Skeletal muscle satellite cell (primary cell): ENCODE measurements around the gene PPFIA2.

Experiments used
- H3K27me3 ChIP-seq: 2 replicates; pipeline ENCODE4 v1.7.0; 2013; ENCODE audit warnings: low read length; ENCODE audit not compliant: control insufficient read depth, insufficient read depth
- H3K36me3 ChIP-seq: 2 replicates; pipeline ENCODE4 v1.7.0; 2013; ENCODE audit warnings: mild to moderate bottlenecking, control low read depth, low read length; ENCODE audit not compliant: insufficient read depth
- H3K4me1 ChIP-seq: 2 replicates; pipeline ENCODE4 v1.7.0; 2013; ENCODE audit warnings: low read length; ENCODE audit not compliant: control insufficient read depth, insufficient read depth
- H3K4me2 ChIP-seq: 2 replicates; pipeline ENCODE4 v1.7.0; 2013; ENCODE audit warnings: mild to moderate bottlenecking, low read length
- H3K4me3 ChIP-seq: 2 replicates; pipeline ENCODE4 v1.7.0; 2013; ENCODE audit warnings: low read length
- H3K9ac ChIP-seq: 2 replicates; pipeline ENCODE4 v1.7.0; 2013; ENCODE audit warnings: mild to moderate bottlenecking, low read depth, low read length, moderate library complexity
- H3K9me3 ChIP-seq: replicated peaks from 2 replicates; pipeline ENCODE4 v1.7.0; 2013; ENCODE audit warnings: mild to moderate bottlenecking, control low read depth, low read length

Gene PPFIA2

DNA sequence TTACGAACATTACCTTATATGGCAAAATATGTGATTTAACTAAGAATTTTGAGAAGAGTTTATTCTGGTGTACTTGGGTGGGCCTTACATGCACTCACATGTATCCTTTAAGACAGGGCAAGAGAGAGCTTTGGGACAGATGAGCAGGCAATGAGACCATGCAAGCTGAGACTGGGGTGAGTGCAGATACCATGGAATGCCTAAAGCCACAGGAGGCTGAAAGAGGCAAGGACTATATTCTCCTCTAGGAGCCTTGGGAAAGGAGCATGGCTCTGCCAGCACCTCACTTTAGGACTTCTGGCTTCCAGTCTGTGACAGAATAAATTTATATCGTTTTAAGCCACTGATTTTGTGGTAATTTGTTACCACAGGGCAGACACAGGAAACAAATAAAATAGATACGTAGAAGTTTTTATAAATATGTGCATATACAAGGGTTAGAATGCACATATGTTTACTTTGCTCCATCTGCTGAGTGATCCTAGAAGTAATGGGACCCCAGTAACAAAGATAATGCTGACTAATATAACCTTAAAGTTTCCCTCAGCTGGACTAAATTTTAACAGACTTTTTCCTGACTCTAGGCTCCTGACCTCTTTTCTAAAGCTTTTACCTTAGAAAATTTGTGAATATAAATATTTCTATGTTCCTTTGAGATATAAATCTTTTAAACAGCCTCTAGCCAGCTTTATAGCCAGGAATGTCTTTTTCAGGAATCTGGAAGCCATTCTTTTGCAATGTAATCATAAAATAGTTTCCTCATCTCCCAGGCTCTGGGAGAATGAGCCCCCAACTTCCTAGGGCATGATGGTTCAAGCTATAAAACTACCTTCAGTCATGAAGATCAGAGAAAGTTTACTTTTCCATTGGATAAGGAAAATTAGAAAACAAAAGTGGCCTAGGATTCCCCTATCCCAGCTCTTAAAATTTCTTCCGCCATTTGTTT lies 216.8 kb downstream of the PPFIA2 start:
- no peak overlapping the region for H3K4me3 ChIP-seq
- H3K4me2 ChIP-seq = no peak overlapping the region
- no peak overlapping the region for H3K9ac ChIP-seq
- H3K27me3 ChIP-seq = no peaks in the 10 kb centered on the region
- H3K9me3 ChIP-seq = no peaks in the 10 kb centered on the region
- no peaks in the 10 kb centered on the region for H3K4me1 ChIP-seq
- H3K36me3 ChIP-seq = no peaks in the 10 kb centered on the region

DNA sequence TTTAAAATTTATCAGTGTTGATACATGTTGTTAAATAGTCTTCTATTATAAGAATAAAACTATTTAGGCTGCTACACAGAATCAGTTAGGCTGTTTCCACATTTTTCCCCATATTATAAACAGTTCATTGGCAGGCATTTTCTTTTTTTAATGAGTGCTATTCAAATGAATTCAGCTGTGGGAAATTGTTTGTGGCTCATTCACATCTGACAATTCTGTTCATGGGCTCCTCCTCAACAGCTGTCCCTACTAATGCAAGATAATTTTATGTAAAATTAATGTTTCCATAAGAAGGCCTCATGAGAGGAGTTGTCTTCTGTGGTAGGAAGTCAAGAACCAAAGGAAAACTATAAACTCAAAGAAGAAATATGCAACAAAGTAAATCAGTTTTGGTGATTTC lies 218.0 kb downstream of the PPFIA2 start:
- Histone ChIP-seq H3K9ac (no peak overlapping the region), H3K4me3 (no peak overlapping the region), H3K36me3 (no peaks in the 10 kb centered on the region), H3K4me2 (no peak overlapping the region), H3K27me3 (no peaks in the 10 kb centered on the region), H3K9me3 (no peaks in the 10 kb centered on the region), H3K4me1 (no peaks in the 10 kb centered on the region)

DNA sequence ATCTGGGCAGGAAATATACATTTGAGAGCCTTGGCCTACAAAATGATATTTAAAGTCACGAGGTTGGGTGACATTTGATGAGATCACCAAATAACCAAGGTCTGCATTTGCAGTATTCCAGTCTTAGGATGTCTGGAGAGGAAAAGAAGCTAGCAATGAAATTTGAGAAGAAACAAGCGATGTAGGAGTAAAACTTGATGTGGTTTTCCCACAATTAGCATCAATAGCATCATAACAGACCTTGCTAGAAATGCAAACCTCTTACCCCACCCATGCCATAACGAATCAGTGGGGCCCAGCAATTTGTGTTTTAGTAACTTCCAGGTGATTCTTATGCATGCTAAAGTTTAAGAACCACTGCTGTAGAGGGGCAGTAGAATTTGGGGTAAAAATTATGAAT lies 219.9 kb downstream of the PPFIA2 start:
- no peak overlapping the region for H3K4me3 ChIP-seq

GRCh38 chr12:81533054-81533453 lies 226.1 kb downstream of the PPFIA2 start:
- Histone ChIP-seq H3K36me3 (no peaks in the 10 kb centered on the region), H3K4me2 (no peak overlapping the region), H3K4me3 (no peak overlapping the region), H3K4me1 (no peaks in the 10 kb centered on the region), H3K27me3 (no peaks in the 10 kb centered on the region), H3K9me3 (no peaks in the 10 kb centered on the region), H3K9ac (no peak overlapping the region)

More for the DNA sequence above, 219.9 kb downstream of the PPFIA2 start:
- Histone ChIP-seq H3K4me1 (no peaks in the 10 kb centered on the region), H3K9ac (no peak overlapping the region), H3K9me3 (no peaks in the 10 kb centered on the region), H3K36me3 (no peaks in the 10 kb centered on the region), H3K27me3 (no peaks in the 10 kb centered on the region), H3K4me2 (no peak overlapping the region)

DNA sequence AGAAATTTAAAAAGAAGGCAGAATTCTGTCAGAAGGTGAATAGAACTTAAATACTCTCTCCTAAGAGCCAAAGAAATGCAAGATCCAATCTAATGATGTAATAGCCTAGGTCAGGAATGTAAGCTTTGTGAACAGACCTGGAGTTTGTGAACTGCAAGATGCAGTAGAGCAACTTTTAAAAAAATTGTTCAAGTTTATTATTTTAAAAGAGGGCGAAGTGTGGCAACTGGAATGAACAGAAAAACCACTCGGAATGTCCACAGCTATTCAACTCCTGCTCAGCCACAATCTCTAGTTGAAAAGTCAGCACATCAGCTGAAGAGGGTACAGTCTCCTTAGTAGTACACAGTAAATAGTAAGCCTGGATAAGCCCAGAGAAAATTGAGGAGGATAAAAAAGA lies 228.8 kb downstream of the PPFIA2 start:
- Histone ChIP-seq H3K9ac (no peak overlapping the region), H3K4me3 (no peak overlapping the region), H3K27me3 (no peaks in the 10 kb centered on the region), H3K4me1 (no peaks in the 10 kb centered on the region), H3K36me3 (no peaks in the 10 kb centered on the region), H3K4me2 (no peak overlapping the region), H3K9me3 (no peaks in the 10 kb centered on the region)

GRCh38 chr12:81520064-81520945 lies 238.8 kb downstream of the PPFIA2 start:
- Histone ChIP-seq H3K36me3 (no peaks in the 10 kb centered on the region), H3K9me3 (no peaks in the 10 kb centered on the region), H3K27me3 (no peaks in the 10 kb centered on the region), H3K9ac (no peak overlapping the region), H3K4me2 (peak overlapping the region; percentile 64), H3K4me1 (no peaks in the 10 kb centered on the region), H3K4me3 (no peak overlapping the region)

GRCh38 chr12:81518638-81519037 lies 240.5 kb downstream of the PPFIA2 start:
- H3K4me2 ChIP-seq = no peak overlapping the region
- no peaks in the 10 kb centered on the region for H3K27me3 ChIP-seq
- H3K4me3 ChIP-seq = no peak overlapping the region
- no peaks in the 10 kb centered on the region for H3K4me1 ChIP-seq
- H3K9me3 ChIP-seq = no peaks in the 10 kb centered on the region
- no peaks in the 10 kb centered on the region for H3K36me3 ChIP-seq
- no peak overlapping the region for H3K9ac ChIP-seq

GRCh38 chr12:81517296-81517695 lies 241.9 kb downstream of the PPFIA2 start:
- H3K36me3 ChIP-seq = no peaks in the 10 kb centered on the region
- H3K9ac ChIP-seq = no peak overlapping the region
- no peaks in the 10 kb centered on the region for H3K27me3 ChIP-seq
- no peak overlapping the region for H3K4me2 ChIP-seq
- no peaks in the 10 kb centered on the region for H3K4me1 ChIP-seq
- no peaks in the 10 kb centered on the region for H3K9me3 ChIP-seq
- H3K4me3 ChIP-seq = no peak overlapping the region

DNA sequence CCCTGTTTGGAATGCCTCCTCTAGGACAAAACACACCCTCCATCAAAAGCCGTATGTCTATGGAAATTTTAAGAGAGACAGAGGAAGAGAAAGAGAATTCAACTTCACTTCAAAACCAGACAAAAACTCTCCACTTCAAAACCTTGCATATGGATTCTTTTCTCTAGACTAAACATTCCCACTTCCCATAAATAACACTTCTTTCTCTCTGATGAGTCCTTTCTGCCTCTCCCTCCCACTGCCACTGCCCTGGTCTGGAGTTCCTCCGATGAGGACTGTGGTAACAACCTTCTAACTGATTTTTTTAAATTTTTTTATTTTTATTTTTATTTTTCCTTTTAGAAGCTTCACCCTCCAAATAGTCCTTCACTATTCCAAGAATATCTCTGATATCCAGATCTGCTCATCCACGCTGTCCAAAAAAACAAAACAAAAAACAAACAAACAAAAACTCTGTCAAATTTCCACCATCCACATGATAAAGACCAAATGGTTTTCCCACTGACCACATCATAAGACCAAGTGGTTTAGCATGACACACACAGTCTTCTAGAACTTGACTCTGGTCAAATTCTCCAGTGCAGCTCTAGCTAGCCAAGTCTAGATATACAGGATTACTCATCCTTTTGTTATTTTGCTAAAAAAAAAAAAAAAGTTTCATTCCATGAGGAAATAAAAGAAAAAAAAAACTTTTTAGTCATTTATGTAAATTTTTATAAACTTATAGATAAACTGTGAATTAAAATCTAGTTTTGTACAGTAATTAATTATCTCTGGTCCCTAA lies 256.0 kb downstream of the PPFIA2 start:
- Histone ChIP-seq H3K36me3 (no peaks in the 10 kb centered on the region), H3K9me3 (no peaks in the 10 kb centered on the region), H3K4me1 (peaks cover 4% of the 10 kb centered on the region), H3K27me3 (no peaks in the 10 kb centered on the region), H3K4me3 (no peak overlapping the region), H3K9ac (no peak overlapping the region), H3K4me2 (no peak overlapping the region)

GRCh38 chr12:81500788-81501187 lies 258.4 kb downstream of the PPFIA2 start:
- H3K9ac ChIP-seq = no peak overlapping the region
- H3K9me3 ChIP-seq = no peaks in the 10 kb centered on the region
- H3K4me3 ChIP-seq = no peak overlapping the region
- peaks cover 4% of the 10 kb centered on the region for H3K4me1 ChIP-seq
- H3K27me3 ChIP-seq = no peaks in the 10 kb centered on the region
- H3K36me3 ChIP-seq = no peaks in the 10 kb centered on the region
- no peak overlapping the region for H3K4me2 ChIP-seq

DNA sequence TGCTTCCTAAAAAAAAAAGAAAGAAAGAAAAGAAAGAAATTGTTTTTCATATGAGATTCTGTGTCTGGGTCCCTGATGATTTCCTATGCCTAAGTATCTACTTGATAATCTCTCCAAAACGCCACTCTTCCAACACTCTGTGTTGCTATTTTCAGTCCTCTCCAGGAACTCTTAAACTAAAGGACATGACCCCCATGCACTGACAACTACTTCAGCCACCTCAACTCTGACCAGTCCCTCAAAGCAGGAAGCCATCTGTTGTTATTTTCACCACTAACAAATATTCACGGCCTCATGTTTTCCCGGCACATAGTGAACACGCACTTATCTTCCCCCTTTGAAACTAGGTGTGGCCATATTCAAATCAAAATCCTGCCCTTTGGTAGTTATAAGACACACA lies 259.3 kb downstream of the PPFIA2 start:
- Histone ChIP-seq H3K4me1 (peaks cover 4% of the 10 kb centered on the region), H3K9ac (no peak overlapping the region), H3K9me3 (no peaks in the 10 kb centered on the region), H3K36me3 (no peaks in the 10 kb centered on the region), H3K27me3 (no peaks in the 10 kb centered on the region), H3K4me3 (no peak overlapping the region), H3K4me2 (no peak overlapping the region)
